GM12864 (cell line): ENCODE data around the gene AQP6.

Source experiments
- DNase-seq: peaks from one replicate; pipeline ENCODE4 v3.0.0-alpha.2; 2011; ENCODE audit warnings: low read depth
- H3K4me3 ChIP-seq: 2 replicates; pipeline ENCODE4 v1.5.1; 2011; ENCODE audit warnings: mild to moderate bottlenecking, low read depth, low read length, control low read depth
- TF ChIP-seq, protein P1 (sequence below): IDR thresholded peaks from 2 replicates; pipeline ENCODE4 v1.5.1; 2011; ENCODE audit warnings: low read depth, mild to moderate bottlenecking, moderate library complexity, low read length, control low read depth, inconsistent platforms; ENCODE audit errors: missing control alignments

AQP6 gene, protein sequence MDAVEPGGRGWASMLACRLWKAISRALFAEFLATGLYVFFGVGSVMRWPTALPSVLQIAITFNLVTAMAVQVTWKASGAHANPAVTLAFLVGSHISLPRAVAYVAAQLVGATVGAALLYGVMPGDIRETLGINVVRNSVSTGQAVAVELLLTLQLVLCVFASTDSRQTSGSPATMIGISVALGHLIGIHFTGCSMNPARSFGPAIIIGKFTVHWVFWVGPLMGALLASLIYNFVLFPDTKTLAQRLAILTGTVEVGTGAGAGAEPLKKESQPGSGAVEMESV

GRCh38 chr12:49972641-49973360 lies at the start of gene AQP6:
Gene AQP6 (plus strand): TSS chr12:49972947. CDS start chr12:49973174, 227 bp downstream.
- TF ChIP-seq, protein P1, sequence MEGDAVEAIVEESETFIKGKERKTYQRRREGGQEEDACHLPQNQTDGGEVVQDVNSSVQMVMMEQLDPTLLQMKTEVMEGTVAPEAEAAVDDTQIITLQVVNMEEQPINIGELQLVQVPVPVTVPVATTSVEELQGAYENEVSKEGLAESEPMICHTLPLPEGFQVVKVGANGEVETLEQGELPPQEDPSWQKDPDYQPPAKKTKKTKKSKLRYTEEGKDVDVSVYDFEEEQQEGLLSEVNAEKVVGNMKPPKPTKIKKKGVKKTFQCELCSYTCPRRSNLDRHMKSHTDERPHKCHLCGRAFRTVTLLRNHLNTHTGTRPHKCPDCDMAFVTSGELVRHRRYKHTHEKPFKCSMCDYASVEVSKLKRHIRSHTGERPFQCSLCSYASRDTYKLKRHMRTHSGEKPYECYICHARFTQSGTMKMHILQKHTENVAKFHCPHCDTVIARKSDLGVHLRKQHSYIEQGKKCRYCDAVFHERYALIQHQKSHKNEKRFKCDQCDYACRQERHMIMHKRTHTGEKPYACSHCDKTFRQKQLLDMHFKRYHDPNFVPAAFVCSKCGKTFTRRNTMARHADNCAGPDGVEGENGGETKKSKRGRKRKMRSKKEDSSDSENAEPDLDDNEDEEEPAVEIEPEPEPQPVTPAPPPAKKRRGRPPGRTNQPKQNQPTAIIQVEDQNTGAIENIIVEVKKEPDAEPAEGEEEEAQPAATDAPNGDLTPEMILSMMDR: no peak
- no peak for DNase-seq
- H3K4me3 ChIP-seq: no peak within 1 kb of the TSS

- no peak overlapping the region for H3K4me3 ChIP-seq
- no peak for DNase-seq
- TF ChIP-seq, protein P1: no peak
Observed at GRCh38 chr12:49923035-49923644, 49.6 kb upstream of the AQP6 start.

GRCh38 chr12:49923880-49924556 lies 48.7 kb upstream of the AQP6 start:
- TF ChIP-seq, protein P1: no peak
- H3K4me3 ChIP-seq: no peak overlapping the region
- DNase-seq: no peak

- DNase-seq: no peak
- H3K4me3 ChIP-seq: no peak overlapping the region
- TF ChIP-seq, protein P1: no peak
Observed at GRCh38 chr12:49924628-49925246, 48.0 kb upstream of the AQP6 start.

DNA sequence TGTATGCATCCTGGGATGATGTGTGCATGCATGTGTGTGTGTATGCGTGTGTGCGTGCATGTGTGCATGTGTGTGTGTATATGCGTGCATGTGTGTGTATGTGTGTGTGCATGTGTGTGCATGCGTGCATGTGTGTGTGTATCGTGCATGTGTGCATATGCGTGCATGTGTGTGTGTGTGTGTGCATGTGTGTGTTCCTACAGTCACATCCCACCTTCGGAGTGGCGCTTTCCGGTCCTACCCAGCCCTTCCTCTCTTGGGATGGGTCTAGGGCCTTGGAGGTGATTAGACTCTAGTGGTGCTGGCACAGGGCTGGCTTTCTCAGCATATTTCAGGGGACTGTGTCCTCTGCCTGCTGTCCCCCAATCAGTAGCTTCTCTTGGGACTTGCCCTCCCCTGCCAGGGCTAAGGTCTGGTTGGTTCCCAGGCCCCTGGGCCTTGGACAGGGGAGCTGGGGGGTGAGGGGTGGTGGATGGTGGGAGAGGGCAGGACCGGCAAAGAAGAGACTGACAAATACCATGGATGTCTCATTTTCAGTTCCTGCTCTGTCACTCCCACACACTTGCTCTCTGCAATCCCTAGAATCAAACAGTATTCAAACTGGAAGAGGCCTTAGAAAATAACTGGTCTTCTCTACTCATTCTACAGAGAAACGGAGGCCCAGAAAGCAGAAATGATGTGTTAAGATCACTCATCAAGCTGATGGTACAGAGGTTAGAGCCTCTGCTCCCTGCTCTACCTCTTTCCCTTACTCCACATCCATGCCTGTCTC lies 47.1 kb upstream of the AQP6 start:
- H3K4me3 ChIP-seq: no peak overlapping the region
- TF ChIP-seq, protein P1: no peak
- no peak for DNase-seq

GRCh38 chr12:49928471-49928870 lies 44.3 kb upstream of the AQP6 start:
- DNase-seq: no peak
- no peak overlapping the region for H3K4me3 ChIP-seq
- TF ChIP-seq, protein P1: no peak
